Uterus (tissue), 4 donors: ENCODE results near the gene TK2. TPM values are rescaled to one million over a fixed set of nuclear protein-coding genes. Genes with fewer than 3 reads are reported as not detected.

Experiments
- DNase-seq, 2 donors: peaks; one replicate each; pipeline ENCODE4 v3.0.0-alpha.2; 2019 to 2020
- H3K27ac ChIP-seq, 2 donors: fragments of 200-600 bp; sonication (generic); 1 replicate in 1 of 2; 2 replicates in 1 of 2; pipeline ENCODE4 v1.5.1; 2016 to 2018
- H3K27me3 ChIP-seq, 2 donors: fragments of 200-600 bp; sonication (generic); one replicate each; pipeline ENCODE4 v1.5.1; 2018 to 2019; ENCODE audit warnings: control low read depth in 1 of 2
- H3K36me3 ChIP-seq, 2 donors: fragments of 200-600 bp; sonication (generic); one replicate each; pipeline ENCODE4 v1.5.1; 2019; ENCODE audit warnings: control low read depth in 1 of 2
- H3K4me1 ChIP-seq, 2 donors: fragments of 200-600 bp; sonication (generic); one replicate each; pipeline ENCODE4 v1.5.1; 2018 to 2019; ENCODE audit warnings: control low read depth in 1 of 2
- H3K4me3 ChIP-seq, 2 donors: fragments of 200-600 bp; sonication (generic); 1 replicate in 1 of 2; 2 replicates in 1 of 2; pipeline ENCODE4 v1.5.1; 2018 to 2019; ENCODE audit warnings: mild to moderate bottlenecking in 1 of 2
- H3K9me3 ChIP-seq, 2 donors: fragments of 200-600 bp; sonication (generic); one replicate each; pipeline ENCODE4 v1.5.1; 2019; ENCODE audit warnings: control low read depth in 1 of 2
- POLR2A ChIP-seq, 2 donors: fragments of 450-650 bp; IDR thresholded peaks; one replicate each; pipeline ENCODE4 v1.6.1; 2016; ENCODE audit warnings: antibody characterized with exemption in 2 of 2, mild to moderate bottlenecking in 1 of 2, moderate library complexity in 1 of 2
- intact Hi-C: fragments of 100-400 bp; cut with DNase I; formaldehyde crosslinking; loops from one replicate; pipeline ENCODE4 v1.15.1; 2023; ENCODE audit warnings: low total_unique reads
- total RNA-seq, 4 donors: library from RNA; depleted of rRNA in 3 of 4; stranded (reverse); fragments of >200 nt in 3 of 4; gene quantifications; one replicate each; pipeline versions ENCODE4 v1.1.0 to v1.2.4, GENCODE V29; 2014 to 2023
- TF ChIP-seq, protein P1 (sequence below), 4 experiments: fragments of 200-600 bp in 2 of 4; fragments of 450-650 bp in 2 of 4; sonication (generic) in 2 of 4; IDR thresholded peaks; one replicate each; pipeline ENCODE4 v1.5.1; 2016 to 2019; ENCODE audit warnings: antibody characterized with exemption in 4 of 4, mild to moderate bottlenecking in 2 of 4, moderate library complexity in 1 of 4
- donor health status: DM: yes; HTN: yes; CAD: no.

The TK2 gene
- total RNA-seq, 4 donors from 2014 or later, result 13.6 to 52.6 (median 39.2) TPM

DNA sequence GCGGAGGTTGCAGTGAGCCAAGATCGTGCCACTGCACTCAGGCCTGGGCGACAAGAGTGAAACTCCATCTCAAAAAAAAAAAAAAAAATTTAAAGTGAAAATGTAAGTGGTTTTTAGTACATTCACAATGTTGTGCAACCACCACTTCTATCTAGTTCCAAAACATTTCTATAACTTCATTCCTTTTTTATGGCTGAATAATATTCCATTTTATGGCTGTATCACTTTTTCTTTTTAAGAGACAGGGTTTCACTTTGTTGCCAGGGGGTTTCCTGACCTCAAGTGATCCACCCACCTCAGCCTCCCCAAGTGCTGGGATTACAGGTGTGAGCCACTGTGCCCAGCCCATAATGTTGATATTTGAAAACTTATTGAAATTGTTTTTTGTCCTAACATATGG is 42.9 kb upstream of the TK2 start:
- intact Hi-C loops, result no loop called here
- Histone ChIP-seq H3K4me1 (no peaks in the 10 kb centered on the region), H3K4me3 (no peak overlapping the region), H3K9me3 (no peaks in the 10 kb centered on the region), H3K27ac (no peak overlapping the region), H3K27me3 (no peaks in the 10 kb centered on the region), H3K36me3 (no peaks in the 10 kb centered on the region)
- TF ChIP-seq, protein P1, sequence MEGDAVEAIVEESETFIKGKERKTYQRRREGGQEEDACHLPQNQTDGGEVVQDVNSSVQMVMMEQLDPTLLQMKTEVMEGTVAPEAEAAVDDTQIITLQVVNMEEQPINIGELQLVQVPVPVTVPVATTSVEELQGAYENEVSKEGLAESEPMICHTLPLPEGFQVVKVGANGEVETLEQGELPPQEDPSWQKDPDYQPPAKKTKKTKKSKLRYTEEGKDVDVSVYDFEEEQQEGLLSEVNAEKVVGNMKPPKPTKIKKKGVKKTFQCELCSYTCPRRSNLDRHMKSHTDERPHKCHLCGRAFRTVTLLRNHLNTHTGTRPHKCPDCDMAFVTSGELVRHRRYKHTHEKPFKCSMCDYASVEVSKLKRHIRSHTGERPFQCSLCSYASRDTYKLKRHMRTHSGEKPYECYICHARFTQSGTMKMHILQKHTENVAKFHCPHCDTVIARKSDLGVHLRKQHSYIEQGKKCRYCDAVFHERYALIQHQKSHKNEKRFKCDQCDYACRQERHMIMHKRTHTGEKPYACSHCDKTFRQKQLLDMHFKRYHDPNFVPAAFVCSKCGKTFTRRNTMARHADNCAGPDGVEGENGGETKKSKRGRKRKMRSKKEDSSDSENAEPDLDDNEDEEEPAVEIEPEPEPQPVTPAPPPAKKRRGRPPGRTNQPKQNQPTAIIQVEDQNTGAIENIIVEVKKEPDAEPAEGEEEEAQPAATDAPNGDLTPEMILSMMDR (IDR thresholded peaks at IDR 0.05), result no peak
- no peak for TF ChIP-seq POLR2A (IDR thresholded peaks at IDR 0.05)
- DNase-seq, result no peak

GRCh38 chr16:66592241-66592640 is 42.3 kb upstream of the TK2 start:
- Histone ChIP-seq H3K36me3 (no peaks in the 10 kb centered on the region), H3K9me3 (no peaks in the 10 kb centered on the region), H3K4me1 (no peaks in the 10 kb centered on the region), H3K27me3 (no peaks in the 10 kb centered on the region), H3K27ac (no peak overlapping the region), H3K4me3 (no peak overlapping the region)
- intact Hi-C loops, result no loop called here
- no peak for TF ChIP-seq POLR2A (IDR thresholded peaks at IDR 0.05)
- TF ChIP-seq, protein P1 (IDR thresholded peaks at IDR 0.05), result no peak
- no peak for DNase-seq

DNA sequence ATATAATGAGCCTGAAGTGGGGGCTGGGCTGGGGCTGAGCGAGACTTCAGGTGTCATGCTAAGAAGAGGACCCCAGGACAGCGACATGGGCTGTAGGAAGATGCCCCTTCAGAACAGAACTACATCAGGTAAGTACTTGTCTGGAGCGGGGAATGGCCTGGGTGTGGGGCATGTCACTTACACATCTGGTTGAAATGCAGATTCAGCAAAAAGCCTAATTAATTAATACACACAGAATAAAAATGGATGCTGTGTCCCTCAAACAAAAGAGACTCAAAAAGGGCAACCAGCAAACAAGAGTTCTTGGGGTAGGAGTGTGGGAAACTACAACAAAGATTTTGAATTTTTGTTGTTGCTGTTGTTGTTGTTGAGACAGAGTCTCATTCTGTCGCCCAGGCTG is 41.1 kb upstream of the TK2 start:
- H3K27me3 ChIP-seq, result no peaks in the 10 kb centered on the region
- intact Hi-C loops, result no loop called here

DNA sequence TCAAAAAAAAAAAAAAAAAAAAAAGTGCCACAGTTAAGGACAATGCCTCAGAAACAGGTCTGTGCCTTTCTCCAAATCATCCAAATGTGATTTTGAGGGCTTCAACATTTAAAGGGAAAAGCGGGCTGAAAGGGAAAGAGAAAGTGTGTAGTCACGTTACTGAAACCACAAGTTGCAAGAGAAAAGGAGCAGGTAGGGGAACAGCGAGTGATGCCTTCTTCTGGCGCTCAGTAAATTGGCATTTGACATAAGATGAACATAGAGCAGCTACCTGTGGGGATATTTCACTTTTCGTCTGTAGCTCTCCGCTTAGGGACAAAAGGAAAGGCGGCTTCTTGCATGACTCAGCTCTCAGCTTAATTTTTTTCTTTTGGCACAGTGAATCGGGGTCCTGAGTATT is 40.4 kb upstream of the TK2 start:
- no peaks in the 10 kb centered on the region for H3K9me3 ChIP-seq
- TF ChIP-seq, protein P1 (IDR thresholded peaks at IDR 0.05), result no peak
- TF ChIP-seq POLR2A (IDR thresholded peaks at IDR 0.05), result no peak
- no peaks in the 10 kb centered on the region for H3K4me1 ChIP-seq
- H3K36me3 ChIP-seq, result no peaks in the 10 kb centered on the region
- H3K27me3 ChIP-seq, result no peaks in the 10 kb centered on the region
- H3K27ac ChIP-seq, result no peak overlapping the region
- no peak for DNase-seq
- H3K4me3 ChIP-seq, result no peak overlapping the region
- intact Hi-C loops, result no loop called here

More for the DNA sequence above, 41.1 kb upstream of the TK2 start:
- Histone ChIP-seq H3K9me3 (no peaks in the 10 kb centered on the region), H3K27ac (no peak overlapping the region), H3K4me1 (no peaks in the 10 kb centered on the region), H3K4me3 (no peak overlapping the region), H3K36me3 (no peaks in the 10 kb centered on the region)
- no peak for TF ChIP-seq POLR2A (IDR thresholded peaks at IDR 0.05)
- TF ChIP-seq, protein P1 (IDR thresholded peaks at IDR 0.05), result no peak
- no peak for DNase-seq

DNA sequence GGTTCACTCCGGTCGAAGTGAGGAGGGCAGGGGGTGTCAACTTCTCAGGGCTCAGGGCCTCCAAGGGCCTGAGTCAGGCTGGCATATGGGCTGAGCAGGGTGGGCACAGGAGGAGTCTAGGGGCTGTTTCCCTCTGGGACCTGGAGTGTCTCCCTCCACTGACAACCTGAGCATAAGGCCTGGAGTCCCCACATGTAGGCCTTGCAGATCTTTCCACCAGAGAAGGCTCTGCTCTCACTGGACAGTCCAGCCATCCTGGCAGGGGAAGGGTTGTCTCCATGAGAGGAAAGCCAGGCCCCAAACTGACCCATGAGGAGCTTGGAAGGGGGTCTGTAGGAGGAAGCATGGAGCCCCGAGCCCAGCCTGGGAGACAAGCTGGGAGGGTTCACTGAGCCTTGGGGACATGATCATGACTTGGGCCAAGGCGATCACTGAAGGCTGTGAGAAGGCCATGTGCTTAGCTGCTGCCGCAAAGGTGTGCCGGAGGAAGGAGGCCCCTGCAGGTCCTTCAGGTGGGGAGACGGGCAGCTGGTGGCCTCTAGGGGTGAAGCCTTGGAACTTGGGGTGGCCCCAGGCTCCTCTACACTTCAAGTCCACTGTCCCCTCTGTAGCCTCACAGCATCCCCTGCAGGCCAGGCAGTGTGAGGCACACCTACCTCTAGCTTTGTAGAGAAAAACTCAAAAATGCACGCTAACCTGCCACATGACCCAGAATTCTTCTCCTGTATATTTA is 39.2 kb upstream of the TK2 start:
- Histone ChIP-seq H3K4me1 (no peaks in the 10 kb centered on the region), H3K27me3 (no peaks in the 10 kb centered on the region), H3K27ac (no peak overlapping the region), H3K9me3 (no peaks in the 10 kb centered on the region), H3K4me3 (no peak overlapping the region), H3K36me3 (no peaks in the 10 kb centered on the region)
- intact Hi-C loops, result no loop called here
- DNase-seq, result no peak
- no peak for TF ChIP-seq POLR2A (IDR thresholded peaks at IDR 0.05)
- TF ChIP-seq, protein P1 (IDR thresholded peaks at IDR 0.05), result peak; percentile 6 to 41 (median 28)
